ENCODE data around the gene HECTD1.
"Not testable (repeated sequence)": the region's sequence is repeated elsewhere in the genome, so short reads cannot be mapped to it uniquely, and the experiment has no call there.

Gene HECTD1

DNA sequence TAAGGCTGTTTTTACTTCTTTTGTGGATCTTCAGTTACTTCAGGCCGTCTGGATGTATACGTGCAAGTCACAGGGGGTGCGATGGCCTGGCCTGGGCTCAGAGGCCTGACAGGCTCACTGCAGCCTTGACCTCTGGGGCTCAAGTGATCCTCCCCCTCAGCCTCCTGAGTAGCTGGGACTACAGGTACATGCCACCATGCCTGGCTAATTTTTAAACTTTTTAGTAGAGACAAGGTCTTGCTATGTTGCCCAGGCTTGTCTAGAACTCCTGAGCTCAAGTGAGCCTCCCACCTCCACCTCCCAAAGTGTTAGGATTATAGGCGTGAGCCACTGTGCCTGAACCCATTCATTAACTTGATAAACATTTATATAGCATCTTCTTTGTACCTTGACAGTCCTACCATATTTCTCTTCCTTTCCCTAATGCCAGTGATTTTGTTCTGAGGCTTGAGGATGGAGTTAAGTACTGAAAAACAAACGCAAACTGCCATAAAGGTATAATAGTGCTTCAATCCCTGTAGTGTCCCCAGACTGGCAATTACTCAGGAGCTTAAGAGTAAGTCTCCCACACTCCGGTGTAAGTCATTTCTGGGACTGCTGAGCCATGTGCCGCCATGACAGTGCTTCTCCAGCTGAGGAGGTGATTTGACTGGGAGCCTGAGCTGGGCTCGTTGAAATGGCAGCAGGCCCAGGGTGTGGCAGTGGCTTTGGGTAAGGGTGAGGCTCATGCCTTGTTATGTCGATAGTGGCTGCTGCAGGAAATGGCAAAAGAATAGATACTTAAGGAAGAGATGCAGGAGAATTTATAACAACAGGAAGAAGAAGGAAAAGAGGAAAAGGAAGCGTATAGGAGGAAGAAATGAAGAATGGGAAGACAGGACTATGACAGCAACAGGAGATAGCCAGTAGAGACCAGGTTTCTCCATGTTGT, 43.7 kb upstream of the HECTD1 start:
- DNase-seq (ENCODE audit: extremely low read depth, low read depth): no peak
- no peak overlapping the region for H3K4me3 ChIP-seq (replicated peaks; ENCODE audit: low read depth, low read length)
- TF ChIP-seq, protein P1, sequence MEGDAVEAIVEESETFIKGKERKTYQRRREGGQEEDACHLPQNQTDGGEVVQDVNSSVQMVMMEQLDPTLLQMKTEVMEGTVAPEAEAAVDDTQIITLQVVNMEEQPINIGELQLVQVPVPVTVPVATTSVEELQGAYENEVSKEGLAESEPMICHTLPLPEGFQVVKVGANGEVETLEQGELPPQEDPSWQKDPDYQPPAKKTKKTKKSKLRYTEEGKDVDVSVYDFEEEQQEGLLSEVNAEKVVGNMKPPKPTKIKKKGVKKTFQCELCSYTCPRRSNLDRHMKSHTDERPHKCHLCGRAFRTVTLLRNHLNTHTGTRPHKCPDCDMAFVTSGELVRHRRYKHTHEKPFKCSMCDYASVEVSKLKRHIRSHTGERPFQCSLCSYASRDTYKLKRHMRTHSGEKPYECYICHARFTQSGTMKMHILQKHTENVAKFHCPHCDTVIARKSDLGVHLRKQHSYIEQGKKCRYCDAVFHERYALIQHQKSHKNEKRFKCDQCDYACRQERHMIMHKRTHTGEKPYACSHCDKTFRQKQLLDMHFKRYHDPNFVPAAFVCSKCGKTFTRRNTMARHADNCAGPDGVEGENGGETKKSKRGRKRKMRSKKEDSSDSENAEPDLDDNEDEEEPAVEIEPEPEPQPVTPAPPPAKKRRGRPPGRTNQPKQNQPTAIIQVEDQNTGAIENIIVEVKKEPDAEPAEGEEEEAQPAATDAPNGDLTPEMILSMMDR (IDR thresholded peaks at IDR 0.05; ENCODE audit: low read depth, low read length, missing control alignments): no peak

DNA sequence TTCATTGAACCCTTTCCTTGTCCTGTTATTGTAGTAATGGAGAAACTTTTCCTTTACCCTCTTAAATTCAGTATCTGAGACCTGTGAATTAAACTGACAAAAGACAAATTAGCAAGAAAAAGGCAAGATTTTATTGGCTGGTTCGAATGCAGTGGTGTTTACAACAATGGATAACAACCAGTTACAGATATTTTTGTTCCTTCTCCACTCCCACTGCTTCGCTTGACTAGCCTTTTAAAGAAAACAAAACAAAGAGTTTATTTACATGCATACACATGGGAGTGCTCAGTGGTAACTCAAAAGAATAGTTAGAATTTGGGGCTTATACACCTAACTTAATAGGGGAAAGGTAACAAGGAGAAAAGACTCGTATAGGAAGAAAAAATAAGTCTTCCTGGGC, 37.0 kb upstream of the HECTD1 start:
- no peak overlapping the region for H3K4me3 ChIP-seq (replicated peaks; ENCODE audit: low read depth, low read length)
- DNase-seq (ENCODE audit: extremely low read depth, low read depth): no peak

DNA sequence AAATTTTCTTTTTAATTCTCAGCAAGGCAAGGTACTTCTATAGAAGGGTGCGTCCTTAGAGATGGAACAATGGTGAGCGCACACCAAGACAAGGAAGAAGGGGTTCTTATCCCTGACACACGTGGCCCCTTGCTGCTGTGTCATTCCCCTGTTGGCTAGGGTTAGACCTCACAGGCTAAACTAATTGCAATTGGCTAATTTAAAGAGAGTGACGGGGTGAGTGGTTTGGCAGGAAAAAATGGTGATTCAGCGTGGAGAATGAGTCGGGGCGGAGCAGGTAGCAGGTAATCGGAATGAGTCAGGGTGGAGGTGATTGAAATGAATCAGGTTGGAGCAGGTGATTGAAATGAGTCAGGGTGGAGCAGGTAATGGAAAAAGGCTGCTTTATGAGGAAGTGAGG, 36.3 kb upstream of the HECTD1 start:
- no peak overlapping the region for H3K4me3 ChIP-seq (replicated peaks; ENCODE audit: low read depth, low read length)
- TF ChIP-seq, protein P1 (IDR thresholded peaks at IDR 0.05; ENCODE audit: low read depth, low read length, missing control alignments): no peak
- no peak for DNase-seq (ENCODE audit: extremely low read depth, low read depth)

More for the DNA sequence above, 37.0 kb upstream of the HECTD1 start:
- TF ChIP-seq, protein P1 (IDR thresholded peaks at IDR 0.05; ENCODE audit: low read depth, low read length, missing control alignments): no peak

DNA sequence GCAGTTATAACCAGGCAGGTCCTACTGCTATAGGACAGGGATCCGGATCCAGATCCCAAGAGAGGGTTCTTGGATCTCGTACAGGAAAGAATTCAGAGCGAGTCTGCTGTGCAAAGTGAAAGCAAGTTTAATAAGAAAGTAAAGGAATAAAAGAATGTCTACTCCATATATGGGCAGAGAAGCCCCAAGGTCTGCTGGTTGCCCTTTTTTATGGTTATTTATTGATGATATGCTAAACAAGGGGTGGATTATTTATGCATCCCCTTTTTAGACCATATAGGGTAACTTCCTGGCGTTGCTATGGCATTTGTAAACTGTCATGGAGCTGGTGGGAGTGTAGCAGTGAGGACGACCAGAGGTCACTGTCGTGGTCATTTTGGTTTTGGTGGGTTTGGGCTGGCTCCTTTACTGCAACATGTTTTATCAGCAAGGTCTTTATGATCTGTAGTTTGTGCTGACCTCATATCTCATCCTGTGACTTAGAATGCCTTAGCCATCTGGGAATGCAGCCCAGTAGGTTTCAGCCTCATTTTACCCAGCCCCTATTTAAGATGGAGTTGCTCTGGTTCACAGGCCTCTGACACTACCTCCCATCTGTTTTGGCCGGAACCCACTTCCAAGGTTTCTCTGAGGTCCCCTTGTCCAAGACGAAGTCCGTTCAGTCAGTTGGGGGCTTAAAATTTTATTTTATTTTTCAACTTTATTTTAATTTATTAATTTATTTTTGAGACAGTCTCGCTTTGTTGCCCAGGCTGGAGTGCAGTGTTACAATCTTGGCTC, 34.8 kb upstream of the HECTD1 start:
- not testable (repeated sequence) for H3K4me3 ChIP-seq (replicated peaks; ENCODE audit: low read depth, low read length)
- peak; percentile 26 for DNase-seq (ENCODE audit: extremely low read depth, low read depth)

DNA sequence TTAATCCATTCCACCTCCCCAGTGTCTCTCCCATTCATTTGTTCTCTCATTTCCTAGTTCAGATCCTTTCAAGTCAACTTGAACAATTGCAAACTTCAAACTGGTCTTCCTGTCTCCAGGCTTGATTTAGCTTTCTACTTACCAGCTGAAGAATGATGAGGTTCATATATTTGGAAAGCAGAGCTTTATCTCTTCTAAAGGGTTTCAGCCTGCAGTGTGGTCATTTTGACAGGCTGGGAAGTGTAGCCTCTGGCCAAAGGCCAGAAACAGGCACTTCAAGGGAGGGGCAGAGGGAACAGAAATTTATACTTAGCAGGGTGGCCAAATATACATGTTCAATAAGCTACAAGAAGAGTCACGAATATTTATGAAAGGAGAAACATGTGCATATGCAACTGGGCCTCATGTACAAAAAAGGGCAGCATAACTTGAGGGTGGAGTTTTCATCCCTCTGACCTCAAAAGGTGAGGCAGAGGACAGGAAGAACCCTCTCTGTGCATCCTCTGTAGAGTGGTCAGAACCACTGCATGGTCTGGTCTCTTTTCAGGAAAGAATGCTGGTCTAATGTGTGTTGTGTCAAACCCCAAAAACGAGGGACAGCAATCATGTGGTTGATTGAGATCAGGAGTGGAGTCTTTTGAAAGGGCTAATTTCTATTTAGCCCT, 34.0 kb upstream of the HECTD1 start:
- DNase-seq (ENCODE audit: extremely low read depth, low read depth): no peak
- TF ChIP-seq, protein P1 (IDR thresholded peaks at IDR 0.05; ENCODE audit: low read depth, low read length, missing control alignments): no peak
- no peak overlapping the region for H3K4me3 ChIP-seq (replicated peaks; ENCODE audit: low read depth, low read length)

DNA sequence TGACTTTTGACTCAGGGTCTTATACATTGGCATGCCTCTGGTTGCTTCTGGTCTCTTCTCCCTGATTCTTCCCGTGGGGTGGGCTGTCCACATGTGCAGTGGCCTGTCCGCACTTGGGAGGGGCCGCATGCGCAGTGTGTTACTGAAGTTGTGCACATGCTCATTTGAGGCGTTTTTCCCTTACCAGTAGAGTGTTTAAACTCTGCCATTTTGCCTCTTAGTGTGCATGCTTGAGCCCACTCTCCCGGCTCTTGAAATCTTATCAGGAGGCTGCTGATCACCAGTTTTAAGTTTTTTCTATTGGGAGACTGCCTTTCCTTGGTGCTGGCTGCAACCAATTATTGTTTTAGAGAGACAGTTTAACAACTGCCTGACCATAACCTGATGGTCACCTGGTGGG, 32.1 kb upstream of the HECTD1 start:
- H3K4me3 ChIP-seq (replicated peaks; ENCODE audit: low read depth, low read length): no peak overlapping the region
- TF ChIP-seq, protein P1 (IDR thresholded peaks at IDR 0.05; ENCODE audit: low read depth, low read length, missing control alignments): no peak
- DNase-seq (ENCODE audit: extremely low read depth, low read depth): no peak

DNA sequence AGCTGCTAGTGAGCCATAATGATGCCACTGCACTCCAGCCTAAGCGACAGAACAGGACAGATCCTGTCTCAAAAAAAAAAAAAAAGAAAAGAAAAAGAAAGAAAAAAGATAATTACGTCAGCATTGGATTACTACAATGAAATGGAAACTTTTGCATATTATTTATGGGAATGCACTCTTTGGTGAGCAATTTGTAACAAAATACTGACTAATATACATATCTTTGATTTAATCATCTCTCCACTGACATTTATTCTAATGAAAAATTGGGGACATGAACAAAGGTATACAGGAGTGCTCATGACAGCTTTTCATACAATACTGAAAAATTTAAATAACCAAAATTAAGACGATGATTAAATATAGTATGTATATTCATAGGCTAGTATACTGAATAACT, 27.9 kb upstream of the HECTD1 start:
- no peak overlapping the region for H3K4me3 ChIP-seq (replicated peaks; ENCODE audit: low read depth, low read length)
- no peak for DNase-seq (ENCODE audit: extremely low read depth, low read depth)
- TF ChIP-seq, protein P1 (IDR thresholded peaks at IDR 0.05; ENCODE audit: low read depth, low read length, missing control alignments): no peak
